ENCODE results near the gene ZNF280A. TPM values are rescaled to one million over a fixed set of nuclear protein-coding genes. Genes with fewer than 3 reads are reported as not detected.
"Not testable (repeated sequence)": the region's sequence is repeated elsewhere in the genome, so short reads cannot be mapped to it uniquely, and the experiment has no call there.

The ZNF280A gene
- total RNA-seq, 2 experiments from 2014 or later: not detected

GRCh38 chr22:22520667-22521602 is 865 bp upstream of the ZNF280A start:
- Mint-ChIP-seq H3K27me3 (peaks cover 8% of the 10 kb centered on the region), H3K27ac (no peak overlapping the region)

GRCh38 chr22:22519591-22519990 is 479 bp downstream of the ZNF280A start:
- ChIA-PET POLR2A (no interaction called here), CTCF (interaction anchor here (0.9 to 1.4 kb wide), 3 partner anchors 11 to 97 kb away, joined by 4 read pairs; partner anchors contain the start of gene ZNF280B)
- Mint-ChIP-seq H3K4me1 (ENCODE audit: low read depth) (no peaks in the 10 kb centered on the region), H3K27me3 (peaks cover 16% of the 10 kb centered on the region), H3K4me3 (no peak overlapping the region), H3K9me3 (no peaks in the 10 kb centered on the region), H3K36me3 (no peaks in the 10 kb centered on the region), H3K27ac (no peak overlapping the region)
- no peak for DNase-seq
- intact Hi-C loops (cut with micrococcal nuclease): no loop called here

More at GRCh38 chr22:22520667-22521602, 865 bp upstream of the ZNF280A start:
- Mint-ChIP-seq H3K4me1 (ENCODE audit: low read depth) (no peaks in the 10 kb centered on the region), H3K4me3 (no peak overlapping the region), H3K36me3 (no peaks in the 10 kb centered on the region), H3K9me3 (no peaks in the 10 kb centered on the region)
- POLR2A ChIA-PET: no interaction called here
- no peak for DNase-seq
- intact Hi-C loops (cut with micrococcal nuclease): no loop called here
- CTCF ChIA-PET: interaction anchor here (0.9 to 2.2 kb wide), 2 partner anchors 12 kb away, joined by 4 to 5 read pairs; partner anchors contain the start of gene ZNF280B

DNA sequence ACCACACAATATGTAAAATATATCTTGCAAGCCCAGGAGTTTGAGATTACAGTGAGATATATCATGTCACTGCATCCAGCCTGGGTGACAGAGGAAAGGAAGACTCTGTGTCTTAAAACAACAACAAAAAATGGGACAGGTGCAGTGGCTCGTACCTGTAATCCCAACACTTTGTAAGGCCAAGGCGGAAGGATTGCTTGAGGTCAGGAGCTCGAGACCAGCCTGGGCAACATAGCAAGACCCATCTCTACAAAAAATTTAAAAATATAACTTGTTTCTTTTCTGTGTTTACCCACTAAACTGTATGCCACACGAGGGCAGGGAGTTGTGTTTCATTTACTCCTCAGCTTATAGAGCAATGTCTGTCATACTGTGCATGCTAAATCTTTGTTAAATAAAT is 3.1 kb downstream of the ZNF280A start:
- intact Hi-C loops (cut with micrococcal nuclease): no loop called here
- Mint-ChIP-seq H3K27me3 (peaks cover 17% of the 10 kb centered on the region), H3K36me3 (no peaks in the 10 kb centered on the region), H3K4me1 (ENCODE audit: low read depth) (no peaks in the 10 kb centered on the region), H3K27ac (no peak overlapping the region), H3K9me3 (no peaks in the 10 kb centered on the region), H3K4me3 (no peak overlapping the region)
- POLR2A ChIA-PET: no interaction called here
- CTCF ChIA-PET: no interaction called here
- no peak for DNase-seq

- no peak overlapping the region for H3K4me3 Mint-ChIP-seq
- CTCF ChIA-PET: interaction anchor here (1.2 kb wide), 1 partner anchor 11 kb away, joined by 3 read pairs; no protein-coding TSS in a partner anchor
- intact Hi-C loops (cut with micrococcal nuclease): no loop called here
- H3K36me3 Mint-ChIP-seq: no peaks in the 10 kb centered on the region
- H3K27me3 Mint-ChIP-seq: peaks cover 17% of the 10 kb centered on the region
- DNase-seq: no peak
- no peaks in the 10 kb centered on the region for H3K4me1 Mint-ChIP-seq (ENCODE audit: low read depth)
- H3K9me3 Mint-ChIP-seq: no peaks in the 10 kb centered on the region
- POLR2A ChIA-PET: no interaction called here
- H3K27ac Mint-ChIP-seq: no peak overlapping the region
Measured at GRCh38 chr22:22515890-22516289, 4.2 kb downstream of the ZNF280A start.

GRCh38 chr22:22514431-22514830 is 5.6 kb downstream of the ZNF280A start:
- H3K27me3 Mint-ChIP-seq: peaks cover 17% of the 10 kb centered on the region
- POLR2A ChIA-PET; H3K27ac Mint-ChIP-seq; DNase-seq; H3K36me3 Mint-ChIP-seq; H3K4me3 Mint-ChIP-seq; H3K4me1 Mint-ChIP-seq (ENCODE audit: low read depth); intact Hi-C loops (cut with micrococcal nuclease); H3K9me3 Mint-ChIP-seq: not testable (repeated sequence)
- CTCF ChIA-PET: interaction anchor here (1.2 kb wide), 1 partner anchor 10 kb away, joined by 3 read pairs; no protein-coding TSS in a partner anchor

DNA sequence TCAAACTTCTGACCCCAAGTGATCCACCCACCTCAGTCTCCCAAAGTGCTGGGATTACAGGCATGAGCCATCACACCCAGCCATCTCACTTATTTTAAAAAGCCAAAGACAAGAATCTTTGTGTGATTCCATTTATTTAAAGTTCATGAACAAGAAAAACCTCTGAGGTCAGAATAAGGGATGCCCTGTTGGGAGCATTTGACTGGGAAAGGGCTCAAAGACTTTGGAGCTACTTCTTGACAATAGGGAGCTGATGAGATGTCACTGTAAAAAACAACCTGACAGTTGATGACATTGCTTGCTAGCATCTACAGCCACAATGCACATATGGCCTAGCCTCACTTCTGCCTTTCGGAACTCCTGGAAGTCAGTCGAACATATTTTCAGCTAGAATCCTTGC is 6.5 kb downstream of the ZNF280A start:
- no peak overlapping the region for H3K4me3 Mint-ChIP-seq
- peaks cover 4% of the 10 kb centered on the region for H3K4me1 Mint-ChIP-seq (ENCODE audit: low read depth)
- ChIA-PET POLR2A (no interaction called here), CTCF (no interaction called here)
- H3K9me3 Mint-ChIP-seq: peaks cover 11% of the 10 kb centered on the region
- no peak overlapping the region for H3K27ac Mint-ChIP-seq
- H3K36me3 Mint-ChIP-seq: no peaks in the 10 kb centered on the region
- DNase-seq: no peak
- H3K27me3 Mint-ChIP-seq: peaks cover 17% of the 10 kb centered on the region
- intact Hi-C loops (cut with micrococcal nuclease): no loop called here

- POLR2A ChIA-PET: no interaction called here
Measured at GRCh38 chr22:22512951-22513350, 7.1 kb downstream of the ZNF280A start.

DNA sequence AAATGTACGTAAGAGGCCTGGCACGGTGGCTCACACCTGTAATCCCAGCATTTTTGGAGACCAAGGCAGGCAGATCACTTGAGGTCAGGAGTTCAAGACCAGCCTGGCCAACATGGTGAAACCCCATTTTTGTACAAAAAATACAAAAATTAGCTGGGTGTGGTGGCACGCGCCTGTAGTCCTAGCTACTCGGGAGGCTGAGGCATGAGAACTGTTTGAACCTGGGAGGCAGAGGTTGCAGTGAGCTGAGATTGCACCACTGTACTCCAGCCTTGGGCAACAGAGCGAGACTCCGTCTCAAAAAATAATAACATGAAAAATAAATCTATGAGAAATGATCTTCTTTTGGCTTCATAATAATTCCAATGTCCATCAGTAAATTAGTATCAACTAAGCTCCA is 9.2 kb downstream of the ZNF280A start:
- H3K27ac Mint-ChIP-seq; POLR2A ChIA-PET; CTCF ChIA-PET; H3K4me3 Mint-ChIP-seq; H3K36me3 Mint-ChIP-seq; intact Hi-C loops (cut with micrococcal nuclease); DNase-seq: not testable (repeated sequence)
- H3K9me3 Mint-ChIP-seq: peaks cover 11% of the 10 kb centered on the region
- H3K27me3 Mint-ChIP-seq: peaks cover 13% of the 10 kb centered on the region
- peaks cover 18% of the 10 kb centered on the region for H3K4me1 Mint-ChIP-seq (ENCODE audit: low read depth)

More at GRCh38 chr22:22512951-22513350, 7.1 kb downstream of the ZNF280A start:
- Mint-ChIP-seq H3K36me3 (no peaks in the 10 kb centered on the region), H3K4me3 (no peak overlapping the region), H3K27me3 (peaks cover 17% of the 10 kb centered on the region), H3K4me1 (ENCODE audit: low read depth) (peaks cover 4% of the 10 kb centered on the region), H3K9me3 (peaks cover 11% of the 10 kb centered on the region), H3K27ac (no peak overlapping the region)
- CTCF ChIA-PET: no interaction called here
- intact Hi-C loops (cut with micrococcal nuclease): no loop called here
- DNase-seq: no peak

DNA sequence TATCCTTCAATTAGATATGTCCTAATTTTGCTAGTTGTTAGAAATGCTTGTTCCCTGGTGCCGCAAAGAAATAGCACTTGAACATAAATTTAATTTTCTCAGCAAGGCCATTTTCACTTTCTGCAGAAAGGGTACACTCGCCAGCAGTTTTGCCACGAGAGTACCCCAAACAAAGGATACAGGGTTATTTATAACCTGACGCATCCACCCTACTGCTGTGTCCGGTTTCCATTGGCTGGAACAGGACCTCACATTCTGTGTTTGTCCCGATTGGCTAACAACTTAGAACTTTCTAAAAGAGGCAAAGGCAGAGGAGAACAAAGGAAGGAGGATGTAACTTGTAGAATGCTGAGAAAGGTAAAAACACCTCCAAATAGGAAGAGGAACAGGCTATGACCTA is 10.2 kb downstream of the ZNF280A start:
- intact Hi-C loops (cut with micrococcal nuclease); H3K4me3 Mint-ChIP-seq; H3K27me3 Mint-ChIP-seq; POLR2A ChIA-PET; DNase-seq; H3K27ac Mint-ChIP-seq: not testable (repeated sequence)
- H3K4me1 Mint-ChIP-seq (ENCODE audit: low read depth): peaks cover 18% of the 10 kb centered on the region
- H3K9me3 Mint-ChIP-seq: peaks cover 11% of the 10 kb centered on the region
- CTCF ChIA-PET: interaction anchor here (1.5 kb wide), 1 partner anchor 76 kb away, joined by 5 read pairs; no protein-coding TSS in a partner anchor
- H3K36me3 Mint-ChIP-seq: peaks cover 12% of the 10 kb centered on the region

DNA sequence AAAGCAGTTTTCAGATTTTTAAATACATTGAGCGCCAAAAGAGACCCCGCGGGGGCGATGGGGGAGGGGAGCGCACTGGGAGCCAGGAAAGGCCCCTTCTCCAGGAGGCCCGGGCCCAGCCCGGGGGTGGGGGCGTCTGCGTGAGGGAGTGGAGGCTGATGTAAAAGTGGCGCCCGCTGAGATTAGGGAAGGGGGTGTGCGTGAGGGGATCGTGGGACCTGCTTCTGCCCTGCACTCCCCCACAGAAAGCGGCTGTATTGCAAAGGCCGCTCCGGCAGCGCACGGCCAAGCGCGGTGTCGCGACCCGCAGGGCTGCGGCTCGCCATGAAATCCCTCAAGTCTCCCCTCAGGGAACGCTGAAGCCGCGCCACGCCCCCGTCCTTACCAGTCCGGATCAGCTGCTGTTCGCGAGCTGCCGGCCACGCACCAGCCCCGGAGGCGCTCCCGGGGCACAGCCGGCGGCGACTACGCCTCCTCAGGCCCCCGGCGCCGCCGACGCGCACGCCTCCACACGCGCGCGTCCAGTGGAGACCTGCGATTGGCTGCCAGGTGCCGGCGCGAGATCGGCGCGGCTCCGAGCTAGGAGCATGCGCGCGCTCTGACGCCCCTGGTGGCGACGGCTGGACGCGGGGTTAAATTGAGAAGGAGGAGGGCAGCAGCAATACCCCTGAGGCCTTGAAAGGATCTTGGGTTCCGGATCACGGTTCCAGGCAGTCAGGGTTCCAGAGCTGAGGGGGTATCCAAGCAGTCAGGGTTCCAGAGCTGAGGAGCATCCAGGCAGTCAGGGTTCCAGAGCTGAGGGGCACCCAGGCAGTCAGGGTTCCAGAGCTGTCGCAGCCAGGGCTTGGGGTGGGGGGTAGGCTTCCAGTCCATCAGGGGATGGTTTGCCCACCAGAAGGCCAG is 11.5 kb downstream of the ZNF280A start, which contains the start of gene ZNF280B:
Gene ZNF280B (minus strand): TSS at position 469 of the 903 bp plus-strand sequence. CDS start 19,344 bp downstream, outside the sequence.
- Mint-ChIP-seq H3K4me1 (ENCODE audit: low read depth) (peaks cover 18% of the 10 kb centered on the region), H3K27ac (no peak within 1 kb of the TSS), H3K36me3 (peaks cover 19% of the 10 kb centered on the region), H3K4me3 (peak within 1 kb of the TSS; percentile 65), H3K9me3 (peaks cover 11% of the 10 kb centered on the region), H3K27me3 (peaks cover 3% of the 10 kb centered on the region)
- peak; percentile 90 for DNase-seq
- ChIA-PET POLR2A (no interaction called here), CTCF (interaction anchor here (0.6 to 1.5 kb wide), 16 partner anchors 12 to 659 kb away, joined by 3 to 10 read pairs (median 4); partner anchors contain the start of genes PRAME and ZNF280A)
- intact Hi-C loops (cut with micrococcal nuclease): no loop called here

GRCh38 chr22:22507743-22508273 is 12.3 kb downstream of the ZNF280A start:
- H3K36me3 Mint-ChIP-seq: peaks cover 21% of the 10 kb centered on the region
- no peak for DNase-seq
- peak overlapping the region; percentile 65 for H3K4me3 Mint-ChIP-seq
- peaks cover 18% of the 10 kb centered on the region for H3K4me1 Mint-ChIP-seq (ENCODE audit: low read depth)
- peaks cover 11% of the 10 kb centered on the region for H3K9me3 Mint-ChIP-seq
- ChIA-PET CTCF (interaction anchor here (0.9 to 1.3 kb wide), 4 partner anchors 11 to 79 kb away, joined by 3 to 5 read pairs (median 4); partner anchors contain the start of gene PRAME), POLR2A (no interaction called here)
- no peak overlapping the region for H3K27ac Mint-ChIP-seq
- H3K27me3 Mint-ChIP-seq: peaks cover 3% of the 10 kb centered on the region
- intact Hi-C loops (cut with micrococcal nuclease): no loop called here

Data from activated CD4-positive, alpha-beta memory T cell treated with anti-CD3 and anti-CD28 coated beads for 36 hours (primary cell).